HG03378 (cell line): ENCODE data around the gene LMAN2.
"Not testable (repeated sequence)": the region's sequence is repeated elsewhere in the genome, so short reads cannot be mapped to it uniquely, and the experiment has no call there.

ENCODE experiments used
- ATAC-seq: cut with Tn5 transposase; IDR thresholded peaks from one replicate; pipeline ENCODE4 v1.9.1; 2021; ENCODE audit warnings: mild to moderate bottlenecking, moderate library complexity; ENCODE audit not compliant: unreplicated experiment

Gene LMAN2

DNA sequence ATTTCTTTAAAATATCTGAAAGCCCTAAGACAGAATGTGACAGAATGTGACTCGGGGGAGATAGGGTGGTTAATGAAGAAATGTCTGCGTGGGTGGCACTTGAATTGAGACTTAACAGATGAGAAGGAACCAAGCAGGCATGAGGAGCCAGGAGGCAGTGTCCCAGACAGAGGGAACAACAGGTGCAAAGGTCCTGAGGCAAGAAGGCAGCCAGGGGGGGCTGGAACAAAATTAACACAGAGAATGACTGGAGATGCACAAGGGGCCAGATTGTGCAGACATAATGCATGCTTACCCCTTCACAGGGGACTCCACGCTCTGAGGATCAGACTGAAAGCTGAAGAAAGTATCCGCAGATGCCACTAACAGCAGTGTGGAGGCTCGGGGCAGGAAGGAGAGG, 1.7 kb downstream of the LMAN2 start:
- no peak for ATAC-seq

DNA sequence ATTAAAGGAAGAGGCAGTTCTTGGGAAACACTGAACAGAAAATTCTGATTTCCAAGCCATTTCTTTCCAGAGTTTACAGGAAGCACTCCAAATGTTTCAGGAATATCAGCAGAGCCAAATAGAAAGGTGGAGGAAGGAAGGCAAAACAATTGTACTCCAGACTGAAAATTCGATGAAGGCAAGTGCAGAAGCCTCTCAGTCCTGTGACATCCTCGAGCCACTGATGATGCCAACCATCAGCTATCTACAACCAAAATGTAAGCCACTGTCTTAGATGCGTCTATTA, 2.2 kb downstream of the LMAN2 start:
- no peak for ATAC-seq

DNA sequence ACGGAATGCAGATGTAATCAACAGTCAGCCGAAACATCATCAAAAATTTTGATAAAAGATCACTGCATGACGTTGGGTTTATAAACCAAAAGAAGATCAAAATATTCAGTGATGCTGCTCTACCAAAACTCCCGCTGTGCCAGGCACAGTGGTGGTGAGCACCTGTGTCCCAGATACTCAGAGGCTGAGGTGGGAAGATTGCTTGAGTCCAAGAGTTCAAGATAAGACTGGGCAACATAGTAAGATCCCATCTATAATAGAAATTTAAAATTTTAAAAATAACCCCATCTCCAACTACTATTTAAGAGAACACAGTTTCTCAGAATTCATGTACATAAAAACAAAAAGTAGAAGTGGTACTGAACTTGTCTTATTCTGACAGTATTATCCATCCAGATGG, 3.8 kb downstream of the LMAN2 start:
- no peak for ATAC-seq

DNA sequence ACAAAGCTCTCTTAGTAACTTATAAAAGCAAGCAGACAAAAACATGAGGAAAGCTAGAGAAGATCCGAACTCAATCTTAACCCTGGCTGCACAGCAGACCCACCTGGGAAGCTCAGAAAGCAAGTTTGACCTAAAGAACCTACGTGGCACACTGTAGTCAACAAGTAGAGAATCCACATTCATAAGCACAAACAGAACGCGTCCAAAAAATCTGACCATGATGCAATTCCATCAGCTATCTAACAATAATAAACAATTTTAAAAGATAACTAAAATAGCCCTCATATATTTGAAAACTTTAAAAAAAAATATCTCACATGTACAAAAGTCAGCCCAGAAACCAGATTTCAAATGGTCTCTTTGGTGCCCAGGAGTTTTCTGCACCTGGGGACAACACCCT, 4.6 kb downstream of the LMAN2 start:
- ATAC-seq, result no peak

DNA sequence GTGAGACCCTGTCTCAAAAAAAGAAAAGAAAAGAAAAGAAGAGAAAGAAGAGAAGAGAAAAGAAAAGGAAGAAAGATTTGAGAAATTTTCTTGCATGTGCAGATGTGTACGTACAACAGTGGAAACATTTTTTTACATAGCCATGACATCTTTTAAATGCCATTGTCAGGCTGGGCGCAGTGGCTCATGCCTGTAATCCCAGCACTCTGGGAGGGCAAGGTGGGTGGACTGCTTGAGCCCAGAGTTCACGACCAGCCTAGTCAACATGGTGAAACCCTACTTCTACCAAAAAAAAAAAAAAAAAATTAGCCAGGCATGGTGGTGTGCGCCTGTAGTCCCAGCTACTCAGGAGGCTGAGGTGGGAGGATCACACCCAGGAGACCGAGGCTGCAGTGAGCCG, 6.6 kb downstream of the LMAN2 start:
- ATAC-seq, result no peak

DNA sequence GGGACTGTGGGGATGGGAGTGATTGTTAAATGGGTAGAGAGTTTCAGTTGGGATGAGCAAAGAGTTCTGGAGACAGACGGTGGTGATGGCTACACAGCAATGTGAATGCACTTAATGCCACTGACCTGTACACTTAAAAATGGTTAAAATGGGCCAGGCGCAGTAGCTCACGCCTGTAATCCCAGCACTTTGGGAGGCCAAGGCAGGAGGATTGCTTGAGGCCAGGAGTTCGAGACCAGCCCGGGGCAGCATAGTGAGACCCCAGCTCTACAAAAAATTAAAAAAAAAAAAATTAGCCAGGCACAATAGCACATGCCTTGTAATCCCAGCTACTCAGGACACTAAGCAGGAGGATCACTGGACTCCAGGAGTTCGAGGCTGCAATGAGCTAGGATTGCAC, 7.7 kb downstream of the LMAN2 start:
- no peak for ATAC-seq

DNA sequence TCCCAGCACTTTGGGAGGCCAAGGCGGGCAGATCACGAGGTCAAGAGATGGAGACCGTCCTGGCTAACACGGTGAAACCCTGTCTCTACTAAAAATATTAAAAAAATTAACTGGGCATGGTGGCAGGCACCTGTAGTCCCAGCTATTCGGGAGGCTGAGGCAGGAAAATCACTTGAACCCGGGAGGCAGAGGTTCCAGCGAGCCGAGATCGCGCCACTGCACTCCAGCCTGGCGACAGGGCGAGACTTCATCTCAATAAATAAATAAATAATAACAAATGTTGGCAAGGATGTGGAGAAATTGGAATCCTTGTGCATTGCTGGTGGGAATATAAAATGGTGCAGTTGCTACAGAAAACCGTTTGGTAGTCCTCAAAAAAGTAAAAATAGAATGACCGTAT, 8.5 kb downstream of the LMAN2 start:
- not testable (repeated sequence) for ATAC-seq

DNA sequence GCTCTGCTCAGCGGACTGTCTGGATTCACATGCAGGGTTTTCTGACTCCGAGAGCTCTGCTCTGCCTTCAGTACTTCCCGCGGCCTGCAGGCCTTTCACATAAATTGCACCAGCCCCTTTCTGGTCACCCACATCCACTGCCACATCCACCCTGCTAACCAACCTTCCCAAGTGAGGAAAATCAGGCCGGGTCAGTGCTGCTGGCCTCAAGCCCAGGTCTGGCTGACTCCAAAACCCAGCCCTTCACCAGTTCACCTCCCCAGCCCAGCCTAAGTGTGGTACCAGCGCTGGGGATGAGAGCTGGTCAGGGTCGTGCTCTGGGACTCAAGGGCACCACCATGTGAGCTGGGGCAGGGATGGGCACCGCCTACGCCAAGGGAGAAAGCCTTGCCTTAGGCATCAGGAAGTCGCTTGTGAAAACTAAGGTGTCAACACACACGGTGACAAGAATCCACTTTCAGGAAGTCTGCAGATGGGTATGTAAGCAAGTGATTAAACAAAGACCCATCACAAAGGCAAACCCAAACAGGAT, 12.3 kb downstream of the LMAN2 start:
- ATAC-seq, result no peak

DNA sequence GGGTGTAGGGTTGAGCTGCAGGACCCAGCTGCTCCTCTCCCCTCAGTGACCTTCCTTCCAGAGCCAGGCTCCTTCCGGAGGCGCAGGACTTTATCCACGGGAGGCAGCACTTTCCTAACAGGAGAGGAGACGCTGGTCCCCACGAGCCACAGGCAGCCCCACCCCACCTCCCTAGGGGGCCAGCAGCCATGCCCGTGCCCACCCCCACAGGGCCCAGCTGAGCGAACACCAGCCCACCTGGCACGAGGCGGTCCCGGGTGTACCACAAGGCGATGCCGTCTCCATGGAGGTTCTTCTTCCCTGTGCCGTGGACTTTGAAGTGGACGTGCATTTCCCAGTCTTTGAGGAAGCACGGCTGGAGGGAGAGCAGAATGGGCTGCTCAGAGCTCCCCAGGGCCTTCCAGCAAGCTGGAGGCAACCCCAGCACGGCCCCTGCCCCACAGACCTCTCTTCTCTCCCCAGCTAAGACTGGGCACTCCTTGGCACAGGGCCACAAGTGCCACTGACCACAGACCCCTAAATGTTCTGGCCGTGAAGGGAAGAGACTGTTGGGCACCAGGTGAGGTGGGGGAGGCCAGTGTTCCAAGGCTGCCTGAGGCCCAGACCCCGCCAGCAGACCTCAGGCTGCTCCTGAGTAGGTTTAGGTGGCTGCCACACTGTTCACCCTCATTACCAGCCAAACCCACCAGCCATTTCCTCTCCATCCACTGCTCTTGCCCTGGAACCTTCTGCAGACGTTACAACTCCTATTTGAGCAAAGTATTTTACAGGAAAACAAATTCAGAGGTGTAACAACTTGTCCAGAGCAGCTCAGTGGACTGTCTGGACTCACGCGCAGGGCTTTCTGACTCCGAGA, 13.0 kb downstream of the LMAN2 start:
- ATAC-seq, result no peak

DNA sequence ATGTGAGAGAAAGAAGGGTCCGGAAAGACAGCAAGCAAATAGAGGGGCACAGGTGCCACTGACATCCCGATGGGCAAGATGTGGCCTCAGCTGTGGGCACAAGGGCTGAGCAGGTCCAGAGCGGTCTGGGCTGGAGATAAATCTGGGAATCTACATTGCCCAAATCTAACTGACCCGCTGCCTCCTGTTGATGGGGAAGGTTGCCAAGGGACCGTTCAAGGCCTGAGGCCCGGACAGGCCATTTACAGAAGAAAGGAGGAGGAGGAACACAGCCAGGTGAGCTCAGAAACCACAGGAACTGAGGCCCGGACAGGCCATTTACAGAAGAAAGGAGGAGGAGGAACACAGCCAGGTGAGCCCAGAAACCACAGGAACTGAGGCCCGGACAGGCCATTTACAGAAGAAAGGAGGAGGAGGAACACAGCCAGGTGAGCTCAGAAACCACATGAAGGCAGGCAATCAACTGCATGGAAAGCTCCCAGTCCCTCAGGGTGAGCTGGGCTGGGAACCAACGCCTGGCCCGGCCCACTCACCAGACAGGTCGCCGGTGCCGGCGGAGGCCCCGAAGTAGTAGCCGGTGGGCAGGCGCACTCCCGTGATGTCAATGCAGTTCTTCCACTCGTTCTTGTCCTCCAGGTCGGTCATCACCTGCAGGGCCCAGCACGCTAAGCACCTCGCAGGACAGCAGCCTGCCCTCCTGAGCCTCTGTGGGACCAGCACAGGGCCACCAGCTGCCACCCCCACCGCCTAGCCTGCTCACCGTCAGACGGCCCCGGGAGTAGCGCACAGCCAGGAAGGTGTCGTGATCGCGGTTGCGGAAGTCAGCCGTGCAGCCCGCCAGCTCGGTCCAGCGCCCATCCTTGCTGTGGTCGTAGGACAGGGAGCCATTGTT, 14.6 kb downstream of the LMAN2 start:
- no peak for ATAC-seq

DNA sequence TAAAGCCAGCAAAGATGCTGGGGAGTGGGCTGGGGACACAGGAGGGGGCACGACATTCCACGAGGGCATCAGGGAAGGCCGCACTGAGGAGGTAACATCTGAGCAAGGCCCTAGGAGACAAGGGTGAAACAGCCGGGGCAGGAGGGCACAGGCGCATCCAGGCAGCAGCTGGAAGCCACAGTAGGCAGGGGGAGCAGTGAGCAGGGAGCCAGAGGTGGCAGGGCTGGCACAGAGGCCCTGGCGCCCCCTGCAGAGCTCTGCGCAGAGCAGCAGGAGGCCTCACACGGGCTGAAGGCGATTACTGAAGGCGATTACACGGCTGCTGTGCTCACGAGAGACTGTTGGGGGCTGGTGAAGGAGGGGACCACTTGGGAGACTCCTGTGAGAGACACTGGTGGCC, 15.4 kb downstream of the LMAN2 start:
- ATAC-seq, result no peak

DNA sequence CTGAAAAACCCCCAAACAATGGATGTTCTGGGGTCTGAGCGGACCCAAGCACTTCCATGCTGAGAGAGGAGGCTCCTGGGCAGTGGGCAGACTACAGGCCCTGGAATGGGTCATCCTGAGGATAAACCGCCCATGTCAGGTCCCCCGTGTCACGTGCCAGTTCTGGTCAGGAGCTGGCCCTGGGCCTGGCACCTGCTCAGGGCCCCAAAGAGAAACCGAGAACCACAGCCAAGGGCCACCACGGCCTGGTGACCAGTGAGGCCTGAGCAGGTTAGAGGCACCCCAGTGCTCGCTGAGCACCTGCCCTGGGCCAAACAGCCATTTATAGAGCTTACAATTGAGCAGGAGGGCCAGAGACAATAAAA, 15.8 kb downstream of the LMAN2 start:
- no peak for ATAC-seq

DNA sequence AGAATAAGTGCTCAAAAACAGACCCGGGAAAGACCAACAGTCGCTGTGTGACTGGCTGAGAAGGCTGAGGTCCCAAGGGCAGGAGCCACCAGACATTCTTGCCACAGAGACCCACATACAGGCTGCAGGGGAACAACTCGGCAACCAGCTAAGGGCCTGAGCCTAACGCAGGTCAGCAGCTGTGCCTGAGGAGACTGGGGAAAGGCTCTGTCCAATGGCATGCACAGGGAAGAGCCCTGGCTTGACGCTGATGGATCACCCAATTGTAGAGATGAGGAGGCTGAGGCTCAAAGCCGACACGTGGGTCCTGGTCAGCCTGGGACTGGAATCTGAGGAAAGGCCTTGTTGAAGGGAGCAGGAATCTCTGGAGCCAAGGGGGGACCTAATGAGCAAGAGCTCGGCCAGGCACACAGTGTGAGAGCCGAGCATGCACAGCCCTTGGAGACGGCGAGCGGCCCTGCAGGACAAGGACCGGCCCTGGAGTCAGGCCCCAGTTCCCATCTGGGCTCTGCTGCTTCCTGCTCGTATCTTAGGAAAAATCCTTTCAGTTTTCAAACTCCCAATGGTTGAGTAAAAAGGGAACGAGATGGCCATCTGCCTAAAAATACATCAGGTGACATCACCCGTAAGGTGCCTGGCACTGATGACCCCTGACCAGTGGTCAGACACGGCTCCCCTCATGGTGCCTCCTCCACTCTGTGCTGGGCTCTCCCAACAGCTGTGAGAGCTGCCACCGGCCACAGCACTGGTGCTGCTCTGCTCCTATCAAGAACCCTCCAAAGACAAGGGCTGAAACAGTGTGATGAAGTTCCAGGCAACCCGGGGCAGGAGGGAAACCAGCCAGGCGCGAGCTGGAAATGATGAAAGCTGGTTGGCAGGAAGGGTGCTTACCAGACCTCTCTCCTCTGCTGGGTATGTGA, 16.4 kb downstream of the LMAN2 start:
- no peak for ATAC-seq

DNA sequence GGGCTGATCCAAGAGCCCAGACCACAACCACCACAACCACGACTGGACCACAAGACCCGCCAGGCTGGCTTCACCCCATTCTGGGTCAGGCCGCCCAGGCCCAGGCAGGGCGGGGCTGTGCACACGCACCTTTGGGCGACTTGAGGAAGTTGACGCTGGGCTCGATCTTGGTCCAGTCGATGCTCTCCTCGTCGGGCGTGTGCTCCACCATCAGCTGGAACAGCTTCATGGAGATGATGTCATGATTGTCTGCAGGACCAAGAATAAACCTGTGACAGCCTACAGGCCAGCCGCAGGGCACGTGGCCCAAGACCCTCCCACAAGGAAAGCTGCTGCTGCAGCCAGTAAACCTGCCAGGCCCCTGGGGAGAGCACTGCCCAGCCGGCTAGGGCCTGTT, 17.3 kb downstream of the LMAN2 start:
- ATAC-seq, result no peak

DNA sequence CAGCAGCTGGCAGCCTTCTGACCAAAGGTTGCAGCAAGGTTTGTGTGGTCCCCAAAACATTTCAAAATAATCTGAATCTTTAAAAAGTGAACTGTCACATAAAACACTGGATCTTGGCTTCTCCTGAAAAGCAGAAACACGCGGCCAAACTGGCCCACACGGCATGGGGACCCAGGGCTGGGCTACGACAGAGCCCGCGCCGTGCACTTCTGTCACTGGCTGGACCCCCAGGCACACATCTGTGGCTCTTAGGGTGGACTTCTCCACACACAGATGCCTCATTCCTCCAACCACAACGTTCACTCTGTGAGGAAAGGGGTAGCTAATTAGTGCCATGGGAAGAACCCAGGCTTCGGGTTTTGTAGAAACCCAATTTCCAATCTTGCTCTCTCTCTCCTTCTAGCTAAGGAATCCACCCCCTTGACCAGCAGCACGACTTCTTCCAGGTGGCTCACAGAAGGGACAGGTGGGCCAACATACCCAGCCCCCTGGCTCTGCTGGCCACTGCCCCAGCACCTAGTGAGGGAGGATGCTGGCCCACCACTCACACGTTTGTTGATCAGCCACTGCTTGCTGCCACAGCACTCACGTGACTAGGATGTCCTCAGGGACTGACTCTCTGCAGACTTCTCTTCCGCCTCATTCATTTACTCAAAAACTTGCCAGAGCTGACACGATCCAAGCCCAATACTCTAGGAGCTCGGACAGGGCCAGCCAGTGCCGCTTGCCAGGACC, 17.9 kb downstream of the LMAN2 start:
- no peak for ATAC-seq

DNA sequence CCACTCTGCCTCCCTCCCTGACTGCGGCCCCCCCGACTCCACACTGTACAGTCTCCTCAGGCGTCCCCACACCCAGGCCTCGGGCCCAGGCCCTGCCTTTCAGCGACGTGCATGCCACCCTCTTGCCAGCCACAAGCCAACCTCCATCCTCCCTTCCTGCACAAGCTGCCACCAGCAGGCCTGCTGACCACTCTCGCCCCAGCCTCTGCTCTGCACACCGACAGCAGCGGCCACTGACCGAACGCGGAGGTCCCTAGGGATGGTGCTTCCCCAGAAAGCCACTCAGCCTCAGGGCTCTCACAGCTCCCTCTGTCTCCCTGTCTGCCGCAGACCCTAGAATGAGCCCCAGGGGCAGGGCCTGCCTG, 18.6 kb downstream of the LMAN2 start:
- ATAC-seq, result no peak

DNA sequence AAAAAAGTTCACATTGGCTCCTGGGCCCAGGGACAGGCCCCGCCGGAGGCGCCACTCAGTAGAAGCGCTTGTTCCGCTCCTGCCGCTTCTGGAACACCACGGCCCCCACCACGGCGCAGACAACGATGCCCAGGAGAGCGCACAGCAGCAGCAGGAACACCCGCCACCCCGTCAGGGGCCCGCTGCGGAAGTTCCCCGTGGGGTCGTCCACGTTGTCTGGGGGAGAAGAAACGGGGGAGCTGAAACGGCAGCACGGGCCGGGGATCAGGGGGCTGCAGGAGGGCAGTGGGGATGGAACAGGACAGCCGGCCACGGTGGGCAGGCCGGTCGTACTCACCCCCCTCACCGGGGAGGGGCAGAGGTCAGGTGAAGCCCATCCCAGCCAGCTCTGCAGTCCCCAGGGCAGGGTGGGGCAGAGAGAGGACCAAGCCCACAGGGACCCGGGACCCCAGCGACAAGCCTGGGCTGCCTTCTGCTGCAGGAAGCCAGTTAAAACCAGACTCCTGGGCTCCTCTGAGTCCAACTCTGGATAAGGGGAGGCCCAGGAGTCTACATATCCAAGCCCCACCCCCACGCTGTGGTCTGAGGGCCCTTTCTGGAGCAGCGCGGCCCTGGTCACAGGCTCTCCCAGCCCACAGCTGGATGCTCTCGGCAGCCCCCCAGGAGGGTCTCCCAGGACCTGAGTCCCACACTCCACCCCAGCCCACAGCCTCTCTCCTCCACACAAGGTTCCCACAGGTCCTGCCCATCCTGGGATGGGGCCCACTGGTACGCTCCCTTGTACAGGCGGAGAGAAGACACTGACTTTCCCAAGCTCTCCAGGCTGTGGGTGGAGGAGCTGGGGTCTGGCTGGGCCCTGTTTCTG, 19.2 kb downstream of the LMAN2 start:
- ATAC-seq, result no peak

DNA sequence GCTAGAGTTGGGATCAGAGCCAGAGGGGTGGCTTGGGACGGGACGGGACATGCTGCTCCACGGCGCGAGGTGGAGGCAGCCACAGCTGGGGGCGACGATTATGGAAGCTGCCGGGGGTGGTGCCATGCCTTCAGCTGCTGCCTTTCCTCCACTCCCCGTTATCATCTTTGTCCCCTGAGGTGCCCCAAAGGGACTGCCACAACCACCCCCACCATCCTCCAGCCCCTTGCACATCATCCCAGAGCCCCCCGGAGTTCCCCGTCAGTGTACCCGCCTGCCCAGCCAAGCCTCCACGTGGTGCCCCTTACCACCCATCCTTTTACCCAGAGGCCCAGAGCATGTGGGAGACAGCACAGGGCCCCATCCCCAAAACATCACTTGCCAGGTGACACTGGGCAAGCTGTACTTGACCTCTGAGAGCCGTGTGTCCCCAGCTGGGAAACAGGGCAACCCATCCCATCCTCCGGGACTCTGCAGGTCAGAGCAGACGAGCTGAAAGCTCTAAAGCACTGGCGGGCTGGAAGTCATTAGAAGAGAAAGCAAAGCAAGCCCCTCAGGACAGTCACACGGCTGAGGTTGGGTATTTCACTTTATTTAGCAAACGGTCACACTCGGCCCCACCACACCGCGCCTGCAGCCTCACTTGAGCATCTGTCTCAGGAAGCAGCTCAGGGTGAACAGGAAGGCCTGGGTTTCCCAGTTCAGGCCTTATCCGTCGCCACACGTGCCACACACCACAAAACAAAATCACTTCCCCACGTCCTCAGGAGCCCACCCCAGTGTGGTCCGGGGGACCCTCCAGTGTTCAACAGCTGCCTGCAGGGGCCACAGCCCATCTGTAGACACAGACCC, 20.3 kb downstream of the LMAN2 start:
- no peak for ATAC-seq

DNA sequence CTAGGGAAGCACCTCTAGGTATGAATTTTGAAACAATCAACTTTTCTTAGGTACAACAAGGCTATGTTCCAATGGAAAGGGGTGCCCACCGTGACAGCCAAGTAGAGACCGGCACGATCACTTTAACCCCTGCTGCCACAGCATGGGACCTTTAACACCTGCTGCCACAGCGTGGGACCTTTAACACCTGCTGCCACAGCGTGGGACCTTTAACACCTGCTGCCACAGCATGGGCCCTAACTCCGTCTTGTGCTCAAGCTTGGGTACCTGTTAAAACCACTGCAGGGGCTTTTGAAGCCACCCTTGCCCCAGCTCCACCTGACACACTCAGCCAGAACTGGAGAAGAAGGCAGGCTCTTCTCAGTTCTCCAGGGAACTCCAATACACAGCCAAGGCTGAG, 21.6 kb downstream of the LMAN2 start:
- ATAC-seq, result no peak
